ENCODE measurements around the gene TRIM14.
"Not testable (repeated sequence)": the region's sequence is repeated elsewhere in the genome, so short reads cannot be mapped to it uniquely, and the experiment has no call there.

Gene TRIM14

DNA sequence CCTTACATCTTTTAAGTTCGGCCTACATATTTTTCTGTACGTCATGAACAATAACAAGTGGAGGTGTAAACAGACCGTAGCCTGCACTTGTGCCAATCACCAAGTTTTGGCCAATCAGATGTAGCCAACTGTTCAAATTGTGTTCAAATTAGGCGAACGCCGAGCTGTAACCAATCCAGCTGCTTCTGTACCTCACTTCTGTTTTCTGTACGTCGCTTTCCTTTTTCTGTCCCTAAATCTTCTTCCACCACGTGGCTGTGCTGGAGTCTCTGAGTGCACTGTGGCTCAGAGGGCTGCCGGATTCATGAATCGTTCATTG is 26.4 kb downstream of the TRIM14 start:
- no peak for DNase-seq (ENCODE audit: low read depth)
- peak overlapping the region; percentile 21 for H3K4me3 ChIP-seq (ENCODE audit: low read depth, low read length)
- TF ChIP-seq, protein P1, sequence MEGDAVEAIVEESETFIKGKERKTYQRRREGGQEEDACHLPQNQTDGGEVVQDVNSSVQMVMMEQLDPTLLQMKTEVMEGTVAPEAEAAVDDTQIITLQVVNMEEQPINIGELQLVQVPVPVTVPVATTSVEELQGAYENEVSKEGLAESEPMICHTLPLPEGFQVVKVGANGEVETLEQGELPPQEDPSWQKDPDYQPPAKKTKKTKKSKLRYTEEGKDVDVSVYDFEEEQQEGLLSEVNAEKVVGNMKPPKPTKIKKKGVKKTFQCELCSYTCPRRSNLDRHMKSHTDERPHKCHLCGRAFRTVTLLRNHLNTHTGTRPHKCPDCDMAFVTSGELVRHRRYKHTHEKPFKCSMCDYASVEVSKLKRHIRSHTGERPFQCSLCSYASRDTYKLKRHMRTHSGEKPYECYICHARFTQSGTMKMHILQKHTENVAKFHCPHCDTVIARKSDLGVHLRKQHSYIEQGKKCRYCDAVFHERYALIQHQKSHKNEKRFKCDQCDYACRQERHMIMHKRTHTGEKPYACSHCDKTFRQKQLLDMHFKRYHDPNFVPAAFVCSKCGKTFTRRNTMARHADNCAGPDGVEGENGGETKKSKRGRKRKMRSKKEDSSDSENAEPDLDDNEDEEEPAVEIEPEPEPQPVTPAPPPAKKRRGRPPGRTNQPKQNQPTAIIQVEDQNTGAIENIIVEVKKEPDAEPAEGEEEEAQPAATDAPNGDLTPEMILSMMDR (conservative IDR thresholded peaks at IDR 0.05; ENCODE audit: low read depth, low read length) = no peak

DNA sequence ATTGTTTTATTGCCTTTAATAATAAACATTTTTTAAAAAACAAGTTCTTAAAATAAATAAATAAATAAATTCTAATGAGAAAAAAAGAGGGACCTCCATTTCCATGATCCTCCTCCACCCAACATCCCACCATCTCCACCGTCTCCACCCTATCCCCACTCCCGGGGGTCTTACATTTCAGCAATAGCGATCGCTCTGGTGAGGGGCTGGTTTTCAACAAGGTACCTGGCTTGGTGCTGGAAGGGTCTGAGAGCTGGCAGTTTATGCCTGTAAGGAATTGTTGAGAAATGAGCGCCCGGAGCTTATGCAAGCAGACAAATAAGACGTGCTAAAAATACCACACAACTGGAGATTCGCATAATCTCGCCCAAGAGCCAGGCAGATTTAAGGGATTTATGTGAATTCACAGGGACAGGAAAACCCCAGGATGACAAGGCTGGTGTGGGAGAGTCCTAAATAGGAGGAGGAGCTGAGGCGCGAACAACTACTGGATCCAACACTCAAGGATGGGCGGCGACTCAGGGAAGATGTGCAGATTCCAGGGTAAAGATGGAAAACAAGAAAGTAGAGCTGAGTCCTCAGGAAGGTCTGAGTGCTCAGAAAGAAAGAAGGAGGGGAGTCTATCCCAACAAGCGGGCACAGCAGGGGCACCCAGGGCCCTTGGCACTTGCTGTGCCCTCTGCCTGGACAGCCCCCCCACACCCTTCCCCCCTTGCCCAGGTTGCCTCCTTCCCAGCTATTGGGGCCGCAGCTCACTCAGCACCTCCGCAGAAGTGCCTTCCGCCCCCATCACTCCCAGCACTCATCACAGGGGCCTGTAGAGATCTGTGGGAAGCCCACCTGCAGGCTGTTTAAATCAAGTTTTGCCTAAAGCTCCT is 27.0 kb downstream of the TRIM14 start:
- DNase-seq (ENCODE audit: low read depth) = peak; percentile 61
- peak overlapping the region; percentile 21 for H3K4me3 ChIP-seq (ENCODE audit: low read depth, low read length)
- TF ChIP-seq, protein P1 (conservative IDR thresholded peaks at IDR 0.05; ENCODE audit: low read depth, low read length) = no peak

DNA sequence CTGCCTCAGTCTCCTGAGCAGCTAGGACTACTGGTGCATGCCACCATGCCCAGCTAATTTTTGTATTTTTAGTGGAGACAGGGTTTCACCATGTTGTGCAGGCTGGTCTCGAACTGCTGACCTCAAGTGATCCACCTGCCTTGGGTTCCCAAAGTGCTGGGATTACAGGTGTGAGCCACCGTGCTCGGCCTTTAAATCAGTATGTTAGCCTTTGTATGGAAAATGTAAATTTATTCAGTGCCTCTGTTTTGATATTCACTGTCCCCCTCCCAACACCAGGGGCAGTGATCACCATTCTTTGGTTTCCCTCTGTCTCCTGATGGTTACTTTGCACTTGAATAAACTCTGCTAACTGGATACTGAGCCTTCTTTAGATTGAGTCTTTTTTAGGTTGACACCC is 28.3 kb downstream of the TRIM14 start:
- not testable (repeated sequence) for DNase-seq (ENCODE audit: low read depth)

DNA sequence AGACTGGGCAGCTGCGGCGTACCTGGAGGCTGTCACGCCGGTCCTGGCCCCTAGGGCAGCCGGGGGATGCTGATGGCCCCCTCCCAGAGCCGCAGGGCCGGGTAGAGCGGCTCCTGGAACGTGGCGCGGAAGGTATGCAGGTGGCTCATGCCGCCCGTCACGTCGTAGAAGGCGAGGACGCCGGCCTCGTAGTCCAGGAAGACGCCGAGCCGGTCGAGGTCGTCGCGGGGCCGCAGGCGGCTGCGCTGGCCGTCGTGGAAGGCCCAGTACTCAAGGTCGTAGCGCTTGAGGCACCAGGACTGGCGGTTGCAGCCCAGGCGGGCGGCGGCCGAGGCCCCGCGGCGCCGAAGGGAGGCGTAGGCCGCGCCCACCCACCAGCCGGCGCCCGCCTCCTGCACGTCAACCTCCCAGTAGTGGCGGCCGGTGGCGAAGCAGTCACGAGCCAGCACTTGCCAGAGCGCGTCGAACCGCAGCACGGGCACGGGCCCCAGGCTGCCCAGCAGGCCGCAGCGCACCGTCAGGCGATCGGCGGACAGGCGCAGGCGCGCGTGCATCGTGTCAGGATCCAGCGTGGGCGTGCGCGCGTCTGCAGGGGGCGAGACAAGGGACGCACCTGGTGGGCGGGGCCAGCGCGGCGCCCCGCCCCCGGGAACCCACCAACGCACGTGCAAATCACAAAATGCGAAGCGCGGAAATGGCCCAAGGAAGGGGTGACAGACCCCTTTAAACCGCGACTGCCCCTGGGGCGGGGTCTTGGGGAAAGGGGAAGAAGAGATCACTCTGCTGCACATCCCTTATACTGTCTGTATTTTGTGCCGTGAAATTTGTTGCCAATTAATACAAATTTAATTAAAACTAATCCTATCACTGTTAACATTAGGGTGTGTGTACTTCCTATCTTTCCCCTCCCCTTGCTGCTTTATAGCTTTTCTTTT is 31.3 kb downstream of the TRIM14 start:
- TF ChIP-seq, protein P1 (conservative IDR thresholded peaks at IDR 0.05; ENCODE audit: low read depth, low read length) = no peak
- peak; percentile 72 for DNase-seq (ENCODE audit: low read depth)
- H3K4me3 ChIP-seq (ENCODE audit: low read depth, low read length) = peak overlapping the region; percentile 58

More for the DNA sequence above, 28.3 kb downstream of the TRIM14 start:
- not testable (repeated sequence) for H3K4me3 ChIP-seq (ENCODE audit: low read depth, low read length)

DNA sequence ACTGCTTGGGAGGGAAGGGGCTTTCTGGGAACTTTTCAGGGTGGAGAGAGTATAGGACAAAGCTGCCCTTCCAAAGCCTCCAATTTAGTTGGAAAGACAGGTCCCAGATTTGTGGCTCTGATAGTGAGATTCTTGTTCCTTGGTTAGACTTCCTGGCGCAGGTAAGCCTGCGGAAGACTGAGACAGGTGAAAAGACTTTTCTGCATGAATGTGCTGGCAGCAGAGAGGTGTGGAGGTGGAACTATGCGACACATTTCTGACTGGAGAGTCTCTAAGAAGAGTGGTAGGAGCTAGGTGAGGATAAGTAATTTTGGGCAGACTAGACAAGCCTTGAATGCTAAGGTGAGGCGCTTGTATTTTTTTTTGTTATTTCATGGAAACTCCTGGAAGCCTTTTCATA is 32.6 kb downstream of the TRIM14 start:
- DNase-seq (ENCODE audit: low read depth) = no peak

DNA sequence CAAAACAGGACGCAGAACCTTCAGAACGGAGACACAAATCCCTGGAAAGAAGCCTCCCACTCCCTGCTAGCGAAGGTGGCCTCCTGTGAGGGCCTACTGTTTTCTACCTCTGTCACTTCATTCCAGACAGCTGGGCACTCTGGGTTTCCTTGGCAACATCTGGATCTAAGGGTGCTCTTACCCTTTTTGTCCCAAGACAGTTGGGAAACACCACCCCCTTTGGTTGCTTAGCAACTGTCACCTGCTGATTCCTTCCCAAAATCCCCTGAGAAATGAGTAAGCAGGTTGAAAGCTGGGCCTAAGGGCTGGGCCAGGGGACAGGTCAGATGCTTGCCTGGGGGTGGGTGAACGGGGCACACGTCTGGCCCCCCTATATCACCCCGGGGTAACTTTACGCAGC is 33.1 kb downstream of the TRIM14 start:
- no peak for DNase-seq (ENCODE audit: low read depth)
- no peak overlapping the region for H3K4me3 ChIP-seq (ENCODE audit: low read depth, low read length)
- TF ChIP-seq, protein P1 (conservative IDR thresholded peaks at IDR 0.05; ENCODE audit: low read depth, low read length) = no peak

More for the DNA sequence above, 32.6 kb downstream of the TRIM14 start:
- TF ChIP-seq, protein P1 (conservative IDR thresholded peaks at IDR 0.05; ENCODE audit: low read depth, low read length) = no peak
- H3K4me3 ChIP-seq (ENCODE audit: low read depth, low read length) = no peak overlapping the region

DNA sequence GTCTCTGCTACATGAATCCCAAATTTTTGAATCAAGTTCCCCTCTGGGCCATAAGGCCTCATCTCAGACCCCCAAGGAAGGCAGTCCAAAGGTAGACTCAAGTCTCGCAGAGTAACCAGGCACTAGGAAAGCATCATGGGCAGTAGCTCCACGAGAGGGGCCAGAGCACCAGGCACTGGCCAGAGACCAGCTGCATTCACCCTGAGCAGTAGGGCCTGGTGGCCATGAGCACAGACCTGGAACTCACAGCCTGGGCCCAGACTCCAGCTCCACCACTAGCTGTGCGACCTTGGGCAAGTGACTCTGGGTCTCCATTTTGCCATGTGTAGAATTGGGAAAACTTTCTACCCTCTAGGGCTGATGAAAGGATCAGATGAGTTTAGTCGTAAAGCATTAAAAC is 34.0 kb downstream of the TRIM14 start:
- DNase-seq (ENCODE audit: low read depth) = no peak
- H3K4me3 ChIP-seq (ENCODE audit: low read depth, low read length) = no peak overlapping the region
- TF ChIP-seq, protein P1 (conservative IDR thresholded peaks at IDR 0.05; ENCODE audit: low read depth, low read length) = no peak
